Colonic mucosa (tissue), 4 donors: ENCODE results near the gene ZNF688. TPM values are rescaled to one million over a fixed set of nuclear protein-coding genes. Genes with fewer than 3 reads are reported as not detected.

Experiments
- DNase-seq: peaks from one replicate; pipeline ENCODE4 v3.0.0-alpha.2; 2020
- H3K27ac ChIP-seq: fragments of 200-600 bp; one replicate; pipeline ENCODE4 v1.8.0; 2021
- H3K27me3 ChIP-seq: fragments of 200-600 bp; one replicate; pipeline ENCODE4 v1.8.0; 2021
- H3K36me3 ChIP-seq: fragments of 200-600 bp; one replicate; pipeline ENCODE4 v1.8.0; 2021
- H3K4me1 ChIP-seq: fragments of 200-600 bp; one replicate; pipeline ENCODE4 v1.8.0; 2021; ENCODE audit warnings: mild to moderate bottlenecking
- H3K4me3 ChIP-seq: fragments of 200-600 bp; one replicate; pipeline ENCODE4 v1.8.0; 2021
- H3K9ac ChIP-seq, 2 donors: one replicate each; pipeline ENCODE4 v1.7.0; 2013; ENCODE audit warnings: control low read depth in 2 of 2, low read depth in 2 of 2, low read length in 2 of 2
- H3K9me3 ChIP-seq: fragments of 200-600 bp; one replicate; pipeline ENCODE4 v1.8.0; 2021
- CTCF ChIP-seq: fragments of 200-600 bp; IDR thresholded peaks from one replicate; pipeline ENCODE4 v1.8.0; 2022; ENCODE audit warnings: antibody characterized with exemption, mild to moderate bottlenecking
- intact Hi-C: fragments of 100-400 bp; cut with DNase I; formaldehyde crosslinking; loops from one replicate; pipeline ENCODE4 v1.14.1; 2022
- total RNA-seq, 2 donors: library from RNA; stranded (reverse); fragmentation: NEBNext Ultra II Directional in 1 of 2; extraction: Animal tissue kit (Norgen Biotek cat#: 25700) in 1 of 2; gene quantifications; one replicate each; pipeline ENCODE4 v1.2.1, GENCODE V29; 2021
- donor health status: healthy.
- donor health status: DM: no; HTN: no; CAD: no.
- donor health status: DM: no; HTN: no; CAD: no.

Gene ZNF688
- total RNA-seq, 2 donors from 2014 or later = 13.1 to 14.3 TPM

GRCh38 chr16:30558789-30559377 lies 12.6 kb downstream of the ZNF688 start:
- Histone ChIP-seq H3K27me3 (no peaks in the 10 kb centered on the region), H3K27ac (peak overlapping the region; percentile 87), H3K4me3 (peak overlapping the region; percentile 29), H3K36me3 (no peaks in the 10 kb centered on the region), H3K9me3 (no peaks in the 10 kb centered on the region), H3K4me1 (peaks cover 11% of the 10 kb centered on the region), H3K9ac (peak overlapping the region in 1 of 2 donors; percentile 66)
- no peak for TF ChIP-seq CTCF
- intact Hi-C loops = no loop called here
- no peak for DNase-seq

DNA sequence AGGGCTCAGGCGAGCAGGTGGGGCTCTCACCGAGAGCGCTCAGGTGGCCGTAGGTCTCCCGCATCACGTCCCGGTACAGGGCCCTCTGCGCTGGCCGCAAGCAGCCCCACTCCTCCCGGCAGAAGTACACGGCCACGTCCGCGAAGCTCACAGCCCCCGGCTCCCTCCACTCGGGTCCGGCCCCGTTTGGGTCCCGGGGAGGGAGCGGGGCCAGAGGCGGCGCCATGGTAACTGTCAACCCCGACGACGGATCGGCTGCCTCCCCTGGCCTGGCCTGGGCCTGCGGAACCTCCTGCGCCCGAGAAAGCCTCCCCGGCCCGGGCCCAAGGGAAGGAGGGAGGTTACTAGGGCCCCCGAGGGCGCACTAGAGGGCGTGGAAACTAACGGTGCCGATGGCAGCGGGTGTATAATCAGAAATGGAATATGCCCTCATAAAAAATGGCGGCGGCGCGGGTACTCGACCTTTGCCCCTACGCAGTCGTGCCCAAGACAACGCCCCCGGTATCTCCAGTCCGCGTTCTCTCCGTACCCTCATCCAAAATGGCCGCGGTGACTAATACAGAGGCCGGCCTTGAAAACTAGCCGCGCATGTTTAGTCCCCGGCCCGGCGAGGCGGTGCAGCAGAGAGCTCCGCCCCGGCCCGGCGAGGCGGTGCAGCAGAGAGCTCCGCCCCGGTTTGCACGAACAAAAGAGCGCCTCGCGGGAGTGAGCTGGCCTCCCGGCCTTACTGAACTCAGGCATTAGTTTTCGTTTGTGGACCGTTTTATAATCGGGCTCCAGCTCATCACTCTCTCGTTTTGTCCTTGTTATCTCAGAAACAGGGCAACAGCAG lies 13.3 kb downstream of the ZNF688 start, which contains the start of gene ZNF764:
TSS of gene ZNF764 (minus strand) at position 418 of the 832 bp plus-strand sequence. CDS start at position 226, 192 bp downstream.
- Histone ChIP-seq H3K36me3 (no peaks in the 10 kb centered on the region), H3K4me1 (peaks cover 11% of the 10 kb centered on the region), H3K27ac (peak within 1 kb of the TSS; percentile 87), H3K27me3 (no peaks in the 10 kb centered on the region), H3K9me3 (no peaks in the 10 kb centered on the region), H3K9ac (peak within 1 kb of the TSS; percentile 91 to 98), H3K4me3 (peak within 1 kb of the TSS; percentile 79)
- intact Hi-C loops = no loop called here
- DNase-seq = peak; percentile 99
- TF ChIP-seq CTCF = no peak

- no peak for TF ChIP-seq CTCF
- no peaks in the 10 kb centered on the region for H3K9me3 ChIP-seq
- no peaks in the 10 kb centered on the region for H3K27me3 ChIP-seq
- H3K27ac ChIP-seq = peak overlapping the region; percentile 87
- peak overlapping the region; percentile 91 to 98 for H3K9ac ChIP-seq
- no peaks in the 10 kb centered on the region for H3K36me3 ChIP-seq
- no peak for DNase-seq
- peak overlapping the region; percentile 79 for H3K4me3 ChIP-seq
- intact Hi-C loops = no loop called here
- H3K4me1 ChIP-seq = peaks cover 11% of the 10 kb centered on the region
Measured at GRCh38 chr16:30557707-30557956, 13.9 kb downstream of the ZNF688 start.

- Histone ChIP-seq H3K4me1 (peaks cover 11% of the 10 kb centered on the region), H3K9me3 (no peaks in the 10 kb centered on the region), H3K27me3 (no peaks in the 10 kb centered on the region), H3K4me3 (no peak overlapping the region), H3K36me3 (no peaks in the 10 kb centered on the region), H3K9ac (peak overlapping the region in 1 of 2 donors; percentile 66), H3K27ac (no peak overlapping the region)
- DNase-seq = peak; percentile 50
- no peak for TF ChIP-seq CTCF
- intact Hi-C loops = no loop called here
Measured at GRCh38 chr16:30556125-30556473, 15.4 kb downstream of the ZNF688 start.

GRCh38 chr16:30555315-30556124 lies 16.0 kb downstream of the ZNF688 start:
- H3K27ac ChIP-seq = no peak overlapping the region
- no peaks in the 10 kb centered on the region for H3K27me3 ChIP-seq
- H3K36me3 ChIP-seq = no peaks in the 10 kb centered on the region
- no peak for TF ChIP-seq CTCF
- intact Hi-C loops = no loop called here
- no peak overlapping the region for H3K4me3 ChIP-seq
- H3K9ac ChIP-seq = peak overlapping the region in 1 of 2 donors; percentile 66
- peaks cover 11% of the 10 kb centered on the region for H3K4me1 ChIP-seq
- no peak for DNase-seq
- no peaks in the 10 kb centered on the region for H3K9me3 ChIP-seq
